ENCODE results near the gene SENP8. TPM values are rescaled to one million over a fixed set of nuclear protein-coding genes. Genes with fewer than 3 reads are reported as not detected.

The SENP8 gene
- total and polyA plus RNA-seq, 2 of the 13 experiments (the other 11 are each of a cell fraction or from before 2014, with no cell fraction given) = 2.7 to 3.0 TPM

- no peak; the same call in 1 of the 2 replicates for TF ChIP-seq ZNF800 (CRISPR knock-in tag; IDR thresholded peaks at IDR 0.05)
- TF ChIP-seq SMARCC2 (IDR thresholded peaks at IDR 0.05) = peak; percentile 6; the same call in 1 of the 2 replicates
- peak; percentile 84 for TF ChIP-seq ZNF124 (CRISPR knock-in tag; IDR thresholded peaks at IDR 0.05)
- TF ChIP-seq NFIC (IDR thresholded peaks at IDR 0.05; ENCODE audit: low read length) = no peak
- no peak for TF ChIP-seq ZSCAN20 (CRISPR knock-in tag; IDR thresholded peaks at IDR 0.05; ENCODE audit: borderline replicate concordance)
- TF ChIP-seq SNAPC2 (CRISPR knock-in tag; IDR thresholded peaks at IDR 0.05) = 0 out of 2 replicates have a peak, but pooled peaks have one; percentile 48
- TF ChIP-seq GATAD2A (CRISPR knock-in tag; IDR thresholded peaks at IDR 0.05) = peak; percentile 94
- peak; percentile 93 for TF ChIP-seq SALL1 (CRISPR knock-in tag; IDR thresholded peaks at IDR 0.05)
- TF ChIP-seq DPF2 (CRISPR knock-in tag; IDR thresholded peaks at IDR 0.05; ENCODE audit: borderline replicate concordance, low read depth) = peak; percentile 94
- TF ChIP-seq ZNF670 (CRISPR knock-in tag; IDR thresholded peaks at IDR 0.05; ENCODE audit: borderline replicate concordance) = peak; percentile 67; the same call in 1 of the 2 replicates
- TF ChIP-seq ZBTB40 (IDR thresholded peaks at IDR 0.05) = no peak
- TF ChIP-seq ZBTB40 (CRISPR knock-in tag; IDR thresholded peaks at IDR 0.05) = peak; percentile 57; the same call in 1 of the 2 replicates
- no peak for TF ChIP-seq MXD3 (CRISPR knock-in tag; IDR thresholded peaks at IDR 0.05)
- TF ChIP-seq ZNF709 (CRISPR knock-in tag; IDR thresholded peaks at IDR 0.05) = no peak
- no peak for TF ChIP-seq SP1 (IDR thresholded peaks at IDR 0.05)
- TF ChIP-seq SP1 (CRISPR knock-in tag; IDR thresholded peaks at IDR 0.05) = no peak
- no peak for TF ChIP-seq CSRNP2 (CRISPR knock-in tag; conservative IDR thresholded peaks at IDR 0.05; ENCODE audit: low read depth)
- 0 out of 2 replicates have a peak, but pooled peaks have one; percentile 35 for TF ChIP-seq NFKBIZ (CRISPR knock-in tag; IDR thresholded peaks at IDR 0.05)
- 0 out of 2 replicates have a peak, but pooled peaks have one; percentile 45 for TF ChIP-seq RFXAP (CRISPR knock-in tag; IDR thresholded peaks at IDR 0.05; ENCODE audit: borderline replicate concordance)
- peak; percentile 57; the same call in 1 of the 2 replicates for TF ChIP-seq ZFP1 (CRISPR knock-in tag; IDR thresholded peaks at IDR 0.05)
These were observed 64.5 kb downstream of the SENP8 start (continued) for GRCh38 chr15:72182673-72183072.

All from HepG2 (cell line).